ENCODE measurements around the gene SNAPC2.
"Not testable (repeated sequence)": the region's sequence is repeated elsewhere in the genome, so short reads cannot be mapped to it uniquely, and the experiment has no call there.

SNAPC2 gene

GRCh38 chr19:7928334-7928706, 8.2 kb downstream of the SNAPC2 start:
- peaks cover 45% of the 10 kb centered on the region for H3K36me3 ChIP-seq
- peak overlapping the region; percentile 58 for H3K27ac ChIP-seq
- TF ChIP-seq CTCF (IDR thresholded peaks at IDR 0.05; ENCODE audit: low read depth, low read length), result no peak
- DNase-seq, result peak; percentile 57
- no peaks in the 10 kb centered on the region for H3K27me3 ChIP-seq (ENCODE audit: insufficient read depth, low read depth, severe bottlenecking)
- H3K4me3 ChIP-seq (ENCODE audit: low read depth, low read length), result no peak overlapping the region
- H3K9me3 ChIP-seq (ENCODE audit: severe bottlenecking), result no peaks in the 10 kb centered on the region

- DNase-seq, result peak; percentile 69
- Histone ChIP-seq H3K9me3 (ENCODE audit: severe bottlenecking) (no peaks in the 10 kb centered on the region), H3K36me3 (peaks cover 48% of the 10 kb centered on the region), H3K4me3 (ENCODE audit: low read depth, low read length) (no peak overlapping the region), H3K27ac (peak overlapping the region; percentile 58), H3K27me3 (ENCODE audit: insufficient read depth, low read depth, severe bottlenecking) (no peaks in the 10 kb centered on the region)
- peak; percentile 69 for TF ChIP-seq CTCF (IDR thresholded peaks at IDR 0.05; ENCODE audit: low read depth, low read length)
Measured at GRCh38 chr19:7928741-7929701, 8.9 kb downstream of the SNAPC2 start.

GRCh38 chr19:7930030-7930429, 9.9 kb downstream of the SNAPC2 start:
- DNase-seq; H3K27me3 ChIP-seq (ENCODE audit: insufficient read depth, low read depth, severe bottlenecking); H3K4me3 ChIP-seq (ENCODE audit: low read depth, low read length); H3K9me3 ChIP-seq (ENCODE audit: severe bottlenecking): not testable (repeated sequence)
- Histone ChIP-seq H3K27ac (peak overlapping the region; percentile 22; the same call in 1 of the 2 replicates), H3K36me3 (peaks cover 45% of the 10 kb centered on the region)

GRCh38 chr19:7930765-7931164, 10.6 kb downstream of the SNAPC2 start:
- H3K4me3 ChIP-seq (ENCODE audit: low read depth, low read length), result no peak overlapping the region
- no peaks in the 10 kb centered on the region for H3K27me3 ChIP-seq (ENCODE audit: insufficient read depth, low read depth, severe bottlenecking)
- TF ChIP-seq CTCF (IDR thresholded peaks at IDR 0.05; ENCODE audit: low read depth, low read length), result no peak
- H3K9me3 ChIP-seq (ENCODE audit: severe bottlenecking), result no peaks in the 10 kb centered on the region
- H3K27ac ChIP-seq, result no peak overlapping the region
- no peak for DNase-seq
- H3K36me3 ChIP-seq, result peaks cover 52% of the 10 kb centered on the region

GRCh38 chr19:7931221-7932061, 11.3 kb downstream of the SNAPC2 start:
- H3K4me3 ChIP-seq (ENCODE audit: low read depth, low read length), result no peak overlapping the region
- H3K27me3 ChIP-seq (ENCODE audit: insufficient read depth, low read depth, severe bottlenecking), result no peaks in the 10 kb centered on the region
- H3K36me3 ChIP-seq, result peaks cover 58% of the 10 kb centered on the region
- no peak for TF ChIP-seq CTCF (IDR thresholded peaks at IDR 0.05; ENCODE audit: low read depth, low read length)
- H3K9me3 ChIP-seq (ENCODE audit: severe bottlenecking), result no peaks in the 10 kb centered on the region
- H3K27ac ChIP-seq, result no peak overlapping the region
- no peak for DNase-seq

All from WERI-Rb-1 (cell line).